Measurements from ENCODE around the gene BRME1.

Gene BRME1

GRCh38 chr19:13885826-13886365 is 20.0 kb downstream of the BRME1 start:
- DNase-seq = no peak

GRCh38 chr19:13884726-13885591 is 21.0 kb downstream of the BRME1 start:
- DNase-seq = peak; percentile 47

GRCh38 chr19:13883516-13884064 is 22.3 kb downstream of the BRME1 start:
- no peak for DNase-seq

GRCh38 chr19:13882836-13883235 is 23.1 kb downstream of the BRME1 start:
- no peak for DNase-seq

- DNase-seq = no peak
Observed at GRCh38 chr19:13882419-13882795, 23.5 kb downstream of the BRME1 start.

- peak; percentile 20 for DNase-seq
Observed at GRCh38 chr19:13881692-13882418, 24.1 kb downstream of the BRME1 start.

- DNase-seq = no peak
Observed at GRCh38 chr19:13881251-13881691, 24.6 kb downstream of the BRME1 start.

- DNase-seq = peak; percentile 94
Observed at GRCh38 chr19:13880059-13881043, 25.6 kb downstream of the BRME1 start.

- DNase-seq = peak; percentile 38
Observed at GRCh38 chr19:13877303-13877702, 28.6 kb downstream of the BRME1 start.

- DNase-seq = no peak
Observed at GRCh38 chr19:13876834-13877233, 29.1 kb downstream of the BRME1 start, which contains the start of gene NANOS3. TSS of gene NANOS3 (plus strand) at chr19:13877134. CDS start at chr19:13877249, 115 bp downstream.

GRCh38 chr19:13875824-13876223 is 30.1 kb downstream of the BRME1 start:
- no peak for DNase-seq

GRCh38 chr19:13873834-13874515 is 31.9 kb downstream of the BRME1 start:
- no peak for DNase-seq

- DNase-seq = peak; percentile 63
Observed at GRCh38 chr19:13872695-13873389, 33.1 kb downstream of the BRME1 start.

- no peak for DNase-seq
Observed at GRCh38 chr19:13872339-13872694, 33.6 kb downstream of the BRME1 start.

- peak; percentile 19 for DNase-seq
Observed at GRCh38 chr19:13870873-13871272, 35.0 kb downstream of the BRME1 start.

GRCh38 chr19:13869281-13869680 is 36.6 kb downstream of the BRME1 start:
- DNase-seq = no peak

- no peak for DNase-seq
Observed at GRCh38 chr19:13868663-13869062, 37.3 kb downstream of the BRME1 start.

- DNase-seq = no peak
Observed at GRCh38 chr19:13866463-13867046, 39.4 kb downstream of the BRME1 start.

GRCh38 chr19:13865571-13866462 is 40.1 kb downstream of the BRME1 start:
- peak; percentile 41 for DNase-seq

Measured in DMS53 (cell line).